Adipocyte (in vitro differentiated cells): ENCODE data around the gene OR51Q1.

Experiments used
- DNase-seq: peaks from one replicate; pipeline ENCODE4 v3.0.0-alpha.2; 2015; ENCODE audit warnings: low read depth
- H3K27me3 ChIP-seq: replicated peaks from 2 replicates; pipeline ENCODE4 v1.7.0; 2013; ENCODE audit warnings: mild to moderate bottlenecking, low read length, moderate library complexity; ENCODE audit not compliant: control insufficient read depth, insufficient read depth
- H3K36me3 ChIP-seq: 2 replicates; pipeline ENCODE4 v1.7.0; 2013; ENCODE audit warnings: low read length, mild to moderate bottlenecking, moderate library complexity; ENCODE audit not compliant: control insufficient read depth, insufficient read depth, severe bottlenecking
- H3K4me1 ChIP-seq: 2 replicates; pipeline ENCODE4 v1.7.0; 2013; ENCODE audit warnings: mild to moderate bottlenecking, low read length, moderate library complexity; ENCODE audit not compliant: control insufficient read depth, insufficient read depth
- H3K4me3 ChIP-seq: 2 replicates; pipeline ENCODE4 v1.7.0; 2013; ENCODE audit warnings: mild to moderate bottlenecking, low read length, moderate library complexity
- H3K9ac ChIP-seq: 2 replicates; pipeline ENCODE4 v1.7.0; 2013; ENCODE audit warnings: mild to moderate bottlenecking, low read length, moderate library complexity
- H3K9me3 ChIP-seq: 2 replicates; pipeline ENCODE4 v1.7.0; 2013; ENCODE audit warnings: mild to moderate bottlenecking, low read length, moderate library complexity; ENCODE audit not compliant: control insufficient read depth

The OR51Q1 gene

DNA sequence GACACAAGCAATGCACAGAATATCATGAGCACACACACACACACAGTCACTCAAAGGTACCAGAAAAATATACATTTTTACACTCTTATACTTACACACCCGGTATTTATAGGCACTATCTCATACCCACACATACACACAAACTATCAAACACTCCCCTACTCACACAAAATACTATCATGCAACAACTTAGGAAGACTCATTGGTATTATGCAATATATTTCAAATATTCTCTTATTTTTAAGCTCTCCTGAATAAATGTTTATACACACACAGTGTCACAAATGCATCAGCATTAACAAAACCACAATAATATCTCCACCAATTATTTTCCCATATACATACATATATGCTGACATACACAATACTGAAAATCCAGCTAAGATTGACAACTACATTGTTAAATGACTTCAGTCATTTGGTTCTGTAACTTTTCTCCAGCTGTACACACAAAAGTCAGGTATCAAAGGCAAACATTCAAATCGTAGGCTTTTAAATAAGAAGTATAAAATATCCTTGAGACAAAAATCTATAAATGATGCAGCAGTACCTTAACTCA lies 22.0 kb downstream of the OR51Q1 start:
- Histone ChIP-seq H3K4me1 (no peaks in the 10 kb centered on the region), H3K4me3 (no peak overlapping the region), H3K9ac (no peak overlapping the region), H3K36me3 (no peaks in the 10 kb centered on the region), H3K27me3 (peaks cover 7% of the 10 kb centered on the region), H3K9me3 (no peaks in the 10 kb centered on the region)
- DNase-seq = no peak

DNA sequence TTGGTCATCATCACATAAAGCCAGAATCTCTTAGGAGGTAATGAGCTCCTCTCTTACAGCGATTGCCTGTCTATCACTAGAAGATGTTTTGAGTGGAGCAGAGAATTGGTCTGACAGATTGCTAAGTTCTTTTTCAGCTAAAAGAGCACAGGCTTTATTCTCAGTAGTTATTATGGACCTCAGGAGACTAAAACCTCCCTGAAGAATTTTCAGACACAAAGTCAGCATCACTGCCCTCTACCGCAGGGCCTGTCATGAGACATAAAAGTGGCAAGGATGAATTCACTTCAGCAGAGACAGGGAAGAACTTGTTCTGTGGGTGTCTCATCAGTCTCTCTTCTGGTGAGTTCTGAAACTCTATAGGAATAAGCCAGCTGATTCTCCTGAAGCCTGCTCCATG lies 27.1 kb downstream of the OR51Q1 start, which contains the start of gene OR51I2:
Gene OR51I2, plus strand, starts transcription at position 301 of the 400 bp plus-strand sequence. CDS start 4,166 bp downstream, outside the sequence.
- peaks cover 5% of the 10 kb centered on the region for H3K27me3 ChIP-seq
- no peaks in the 10 kb centered on the region for H3K9me3 ChIP-seq
- H3K4me1 ChIP-seq = no peaks in the 10 kb centered on the region
- no peak within 1 kb of the TSS for H3K4me3 ChIP-seq
- H3K36me3 ChIP-seq = no peaks in the 10 kb centered on the region
- no peak within 1 kb of the TSS for H3K9ac ChIP-seq
- no peak for DNase-seq

- no peak overlapping the region for H3K9ac ChIP-seq
These were observed 27.5 kb downstream of the OR51Q1 start for GRCh38 chr11:5449432-5449831.

GRCh38 chr11:5460983-5461621 lies 39.2 kb downstream of the OR51Q1 start:
- peaks cover 8% of the 10 kb centered on the region for H3K4me1 ChIP-seq
- H3K9ac ChIP-seq = no peak overlapping the region
- no peaks in the 10 kb centered on the region for H3K27me3 ChIP-seq
- no peaks in the 10 kb centered on the region for H3K36me3 ChIP-seq
- no peak for DNase-seq
- no peak overlapping the region for H3K4me3 ChIP-seq
- no peaks in the 10 kb centered on the region for H3K9me3 ChIP-seq

More at GRCh38 chr11:5449432-5449831, 27.5 kb downstream of the OR51Q1 start:
- peaks cover 5% of the 10 kb centered on the region for H3K27me3 ChIP-seq
- no peaks in the 10 kb centered on the region for H3K4me1 ChIP-seq
- H3K9me3 ChIP-seq = no peaks in the 10 kb centered on the region
- DNase-seq = no peak
- H3K36me3 ChIP-seq = no peaks in the 10 kb centered on the region
- H3K4me3 ChIP-seq = no peak overlapping the region

DNA sequence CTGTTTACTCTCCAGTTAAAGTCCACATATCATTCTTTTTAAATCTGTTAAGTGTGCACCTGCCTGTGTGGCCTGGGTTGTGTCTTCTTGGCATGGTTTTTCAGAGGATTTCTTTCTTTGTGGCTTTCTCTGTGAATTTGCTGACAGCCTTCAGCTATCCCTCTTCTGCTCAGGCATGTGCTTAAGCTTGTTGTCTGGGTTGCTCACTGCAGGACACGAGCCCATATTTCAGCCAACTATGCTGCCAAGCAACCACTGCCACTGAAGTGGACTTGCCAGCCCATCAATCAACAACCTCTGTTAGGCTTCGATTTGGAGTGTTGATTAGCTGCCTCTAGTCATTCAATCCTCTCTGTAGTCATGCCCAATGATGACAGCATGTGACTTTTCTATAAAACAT lies 45.6 kb downstream of the OR51Q1 start:
- H3K4me3 ChIP-seq = no peak overlapping the region
- peaks cover 10% of the 10 kb centered on the region for H3K27me3 ChIP-seq
- H3K9me3 ChIP-seq = no peaks in the 10 kb centered on the region
- H3K36me3 ChIP-seq = no peaks in the 10 kb centered on the region
- H3K9ac ChIP-seq = no peak overlapping the region
- DNase-seq = no peak
- no peaks in the 10 kb centered on the region for H3K4me1 ChIP-seq
